GM19438 (cell line): ENCODE results near the gene SPTLC3.
A peak's percentile ranks its signal among the peaks of the same experiment; 100 is the strongest.

Experiments used
- ATAC-seq: cut with Tn5 transposase; IDR thresholded peaks from one replicate; pipeline ENCODE4 v1.9.1; 2021; ENCODE audit warnings: low read depth; ENCODE audit not compliant: unreplicated experiment

Gene SPTLC3

GRCh38 chr20:13089950-13090469, 81.2 kb downstream of the SPTLC3 start:
- no peak for ATAC-seq

DNA sequence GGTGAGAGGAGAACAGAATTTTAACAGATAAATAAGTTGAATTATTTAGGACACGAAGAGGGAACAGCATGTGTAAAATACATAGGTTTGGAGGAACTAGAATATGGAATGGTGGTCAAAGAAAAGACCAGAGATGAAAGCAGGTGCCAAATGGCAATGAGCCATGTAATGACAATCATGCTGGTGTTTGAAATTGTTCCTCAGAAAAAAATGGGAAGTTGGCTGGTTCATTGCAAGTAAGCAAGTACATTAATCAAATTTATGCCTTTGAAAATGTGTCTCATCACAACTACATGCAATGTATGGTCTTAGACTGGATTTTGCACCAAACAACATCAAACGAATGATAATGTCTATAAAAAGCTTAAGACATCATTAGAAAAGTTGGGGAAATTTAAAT, 83.3 kb downstream of the SPTLC3 start:
- no peak for ATAC-seq

DNA sequence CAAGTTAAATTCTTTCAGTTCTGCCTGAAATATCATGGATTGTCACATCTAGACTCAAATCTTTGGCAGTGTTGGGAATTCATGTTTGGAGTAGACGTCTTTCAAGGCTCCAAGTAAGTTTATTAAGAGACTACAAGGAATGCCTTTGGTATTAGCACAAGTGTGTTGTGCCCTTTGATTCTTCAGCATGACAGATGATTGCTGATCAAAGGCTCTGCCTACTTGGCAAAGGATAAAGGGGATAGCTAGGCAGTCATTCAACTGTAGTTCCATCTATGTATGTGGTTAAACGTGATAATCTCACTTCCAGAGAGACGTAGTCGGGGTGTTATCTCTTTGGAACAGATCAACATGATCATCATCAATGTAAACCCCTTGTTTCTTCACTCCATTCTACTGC, 86.2 kb downstream of the SPTLC3 start:
- ATAC-seq, result no peak

- no peak for ATAC-seq
These were observed 90.1 kb downstream of the SPTLC3 start for GRCh38 chr20:13098720-13099355.

DNA sequence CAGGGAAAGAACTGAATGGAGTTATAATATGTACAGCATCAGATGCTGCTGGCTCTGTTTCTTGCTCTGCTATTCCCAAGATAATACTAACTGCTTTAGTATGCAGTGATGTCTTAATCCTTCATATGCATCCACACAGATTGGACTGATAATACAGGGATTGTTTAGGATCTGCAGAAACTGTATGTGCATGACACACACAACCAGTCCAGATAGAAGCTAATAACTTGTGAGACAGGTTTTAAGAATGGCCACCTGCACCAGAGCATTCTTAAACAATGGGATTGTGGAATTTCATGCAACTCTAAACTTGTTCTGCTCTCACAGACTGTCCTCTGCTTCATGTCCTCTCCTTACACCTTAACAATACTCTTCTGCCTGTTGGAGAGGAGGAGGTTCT, 90.9 kb downstream of the SPTLC3 start:
- ATAC-seq, result no peak

- no peak for ATAC-seq
These were observed 92.5 kb downstream of the SPTLC3 start for GRCh38 chr20:13101276-13101675.

DNA sequence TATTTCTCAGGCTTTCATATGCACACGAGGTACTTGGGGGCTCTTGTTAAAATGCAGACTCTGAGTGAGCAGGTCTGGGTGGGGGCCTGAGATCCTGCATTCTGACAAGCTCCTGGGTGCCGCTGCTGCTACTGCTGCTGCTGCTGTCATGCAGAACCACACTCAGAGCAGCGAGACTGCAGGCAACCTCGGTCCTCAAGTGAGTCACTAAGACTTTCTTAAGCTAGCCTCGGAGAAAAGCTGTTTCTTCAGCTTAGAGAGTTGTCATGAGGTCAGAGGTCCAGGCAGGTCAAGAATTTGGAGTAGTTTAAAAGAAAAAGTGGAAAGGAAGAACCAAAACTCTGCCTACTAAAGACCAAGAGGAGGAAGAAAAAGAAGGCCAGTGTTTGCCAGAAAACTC, 92.9 kb downstream of the SPTLC3 start:
- no peak for ATAC-seq

DNA sequence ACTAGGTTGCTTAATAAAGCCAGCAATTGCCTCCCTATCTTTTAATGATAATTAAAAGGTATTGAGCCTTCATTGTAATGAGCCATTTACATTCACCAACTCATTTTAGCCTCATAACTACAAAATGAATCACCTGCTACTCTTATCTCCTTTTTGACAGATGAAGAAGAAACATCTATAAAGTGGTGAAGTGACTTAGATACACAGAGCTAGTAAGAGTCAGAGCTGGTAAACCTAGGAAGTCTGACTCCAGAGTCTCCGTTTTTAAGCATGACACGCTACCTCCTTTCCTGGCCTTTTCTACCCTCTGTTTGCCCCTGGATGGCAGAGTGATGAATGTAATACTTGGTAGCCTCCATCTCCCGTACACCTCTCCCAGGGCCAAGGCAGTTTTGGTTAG, 93.5 kb downstream of the SPTLC3 start:
- no peak for ATAC-seq

DNA sequence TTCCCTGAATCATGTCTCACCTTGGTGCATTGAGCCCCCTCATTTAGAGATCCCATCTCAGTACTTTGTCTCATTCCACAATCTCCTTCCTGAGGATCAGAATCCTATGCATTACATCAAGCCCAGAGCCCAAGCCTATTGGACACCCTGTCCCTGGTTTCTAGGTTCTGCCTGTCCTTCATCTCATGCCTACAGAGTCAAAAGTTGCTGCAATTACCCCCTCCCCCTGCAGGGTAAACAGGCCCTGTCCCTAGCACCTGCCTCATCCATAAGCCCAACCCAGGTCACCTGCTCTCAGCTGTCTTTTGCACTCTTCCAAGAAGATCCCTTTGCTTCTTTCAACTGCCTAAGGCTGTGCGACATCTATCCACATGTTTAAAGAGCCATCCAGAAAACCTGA, 93.9 kb downstream of the SPTLC3 start:
- ATAC-seq, result no peak

GRCh38 chr20:13105039-13105438, 96.3 kb downstream of the SPTLC3 start:
- ATAC-seq, result no peak

GRCh38 chr20:13105864-13106457, 97.2 kb downstream of the SPTLC3 start:
- ATAC-seq, result no peak

DNA sequence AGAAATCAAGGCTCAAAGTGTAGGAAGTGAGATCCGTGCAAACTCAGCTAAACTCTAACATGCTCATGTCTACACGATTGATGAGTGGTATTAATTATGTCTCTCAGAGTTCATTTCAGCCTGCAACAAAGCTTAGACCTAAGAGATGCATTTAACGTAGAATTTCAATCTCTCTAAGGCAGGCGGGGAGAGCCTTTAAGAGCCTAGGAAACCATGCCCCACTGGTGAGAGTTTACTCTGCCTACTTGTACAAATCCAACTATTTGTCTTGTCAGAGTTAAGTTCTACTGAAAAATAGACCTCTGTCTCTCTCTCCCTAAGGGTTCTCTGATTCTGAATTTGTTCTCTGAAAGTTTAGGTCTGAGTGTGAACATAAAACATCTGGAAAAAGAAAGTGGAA, 100.9 kb downstream of the SPTLC3 start:
- no peak for ATAC-seq

DNA sequence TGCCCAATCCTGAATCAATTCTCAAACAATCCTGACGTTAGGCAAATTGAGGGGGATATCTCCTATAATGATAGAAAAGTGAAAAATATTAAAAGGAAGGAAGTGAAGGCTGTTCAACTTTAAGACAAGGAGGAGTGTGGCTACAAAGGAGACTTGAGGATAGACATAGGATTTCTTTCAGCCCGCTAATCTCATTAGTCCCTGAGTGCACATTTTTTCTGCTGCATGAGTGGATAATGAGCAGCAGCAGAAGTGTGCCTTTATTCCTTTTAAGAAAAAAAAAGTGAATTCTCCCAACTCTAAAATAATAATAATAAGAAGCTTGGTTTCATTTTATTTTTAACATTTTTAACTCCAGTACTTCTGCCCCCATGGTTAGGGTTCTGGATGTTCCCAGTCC, 102.0 kb downstream of the SPTLC3 start:
- ATAC-seq, result no peak

DNA sequence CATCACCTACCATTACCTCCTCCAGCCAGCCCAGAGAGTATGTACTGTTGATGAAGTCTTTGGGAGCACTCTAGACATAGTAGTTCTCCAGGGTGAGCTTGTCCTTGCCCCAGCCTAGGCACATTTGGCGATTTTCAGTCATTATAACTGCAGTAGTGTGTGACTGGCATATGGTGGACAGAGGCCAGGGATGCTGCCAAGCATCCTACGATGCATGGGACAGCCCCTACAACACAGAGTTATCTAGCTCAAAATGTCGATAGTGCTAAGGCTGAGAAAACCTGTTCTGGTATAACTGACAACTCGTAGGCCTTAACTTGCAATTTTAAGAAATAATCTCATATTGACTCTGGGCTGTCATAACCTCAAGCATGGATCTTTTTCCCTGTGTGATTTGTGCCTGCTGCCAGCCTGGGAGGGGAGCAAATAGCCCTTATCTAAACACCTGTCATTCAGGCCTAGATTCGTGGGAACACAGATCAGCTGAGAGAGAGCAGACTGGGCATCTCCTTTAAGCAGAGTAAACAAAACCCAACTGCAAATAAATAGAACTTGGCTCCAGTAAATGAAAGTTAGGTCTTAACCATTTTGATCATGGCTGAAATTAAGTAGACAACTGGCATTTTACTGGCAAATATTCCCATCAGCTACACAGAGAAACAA, 102.6 kb downstream of the SPTLC3 start:
- no peak for ATAC-seq

GRCh38 chr20:13113731-13114130, 105.0 kb downstream of the SPTLC3 start:
- ATAC-seq, result no peak

- ATAC-seq, result no peak
These were observed 108.4 kb downstream of the SPTLC3 start for GRCh38 chr20:13117200-13117599.

- no peak for ATAC-seq
These were observed 109.9 kb downstream of the SPTLC3 start for GRCh38 chr20:13118676-13119075.

- peak; percentile 76 for ATAC-seq
These were observed 110.8 kb downstream of the SPTLC3 start for GRCh38 chr20:13119583-13119982.

GRCh38 chr20:13120471-13120870, 111.7 kb downstream of the SPTLC3 start:
- ATAC-seq, result no peak

GRCh38 chr20:13121840-13122515, 113.2 kb downstream of the SPTLC3 start:
- ATAC-seq, result no peak

DNA sequence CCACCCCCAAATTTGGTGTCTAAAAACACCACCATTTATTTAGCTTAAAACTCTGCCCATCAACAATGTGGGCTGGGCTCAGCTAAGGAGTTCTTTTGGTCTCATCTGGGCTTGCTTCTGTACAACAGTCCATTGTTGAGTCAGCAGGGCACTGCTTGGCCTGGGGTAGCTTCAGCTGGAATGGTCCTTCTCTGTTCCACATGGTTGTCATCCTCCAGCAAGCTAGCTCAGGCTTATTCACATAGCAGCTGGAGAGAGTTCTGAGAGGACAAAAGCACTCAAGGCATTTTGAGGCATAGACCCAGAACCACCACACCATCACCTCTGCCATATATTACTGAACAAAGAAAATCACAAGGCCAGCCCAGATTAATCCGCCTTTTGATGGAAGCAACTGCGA, 116.7 kb downstream of the SPTLC3 start:
- no peak for ATAC-seq
